ENCODE results near the gene KLHL14.

DNA sequence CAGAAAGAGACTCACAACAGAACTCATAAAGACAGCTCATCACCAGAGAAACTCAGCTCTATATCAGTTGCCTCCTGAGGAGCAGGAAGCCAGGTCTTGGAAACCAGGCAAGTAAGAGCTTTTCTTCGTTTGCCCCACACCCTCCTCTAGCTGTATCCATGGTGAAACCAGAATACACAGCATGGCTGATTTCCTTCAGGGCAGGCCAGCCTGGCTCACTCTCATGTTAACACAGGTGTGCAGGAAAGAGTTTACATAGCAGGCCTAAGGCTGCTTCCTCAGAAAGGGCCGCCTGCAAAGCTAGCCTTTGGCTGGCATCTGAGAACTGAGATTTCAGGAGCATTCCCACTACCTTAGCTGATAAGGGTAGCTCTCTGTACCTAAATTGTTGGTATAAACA, 65.7 kb downstream of the KLHL14 start:
- TF ChIP-seq, protein P1, sequence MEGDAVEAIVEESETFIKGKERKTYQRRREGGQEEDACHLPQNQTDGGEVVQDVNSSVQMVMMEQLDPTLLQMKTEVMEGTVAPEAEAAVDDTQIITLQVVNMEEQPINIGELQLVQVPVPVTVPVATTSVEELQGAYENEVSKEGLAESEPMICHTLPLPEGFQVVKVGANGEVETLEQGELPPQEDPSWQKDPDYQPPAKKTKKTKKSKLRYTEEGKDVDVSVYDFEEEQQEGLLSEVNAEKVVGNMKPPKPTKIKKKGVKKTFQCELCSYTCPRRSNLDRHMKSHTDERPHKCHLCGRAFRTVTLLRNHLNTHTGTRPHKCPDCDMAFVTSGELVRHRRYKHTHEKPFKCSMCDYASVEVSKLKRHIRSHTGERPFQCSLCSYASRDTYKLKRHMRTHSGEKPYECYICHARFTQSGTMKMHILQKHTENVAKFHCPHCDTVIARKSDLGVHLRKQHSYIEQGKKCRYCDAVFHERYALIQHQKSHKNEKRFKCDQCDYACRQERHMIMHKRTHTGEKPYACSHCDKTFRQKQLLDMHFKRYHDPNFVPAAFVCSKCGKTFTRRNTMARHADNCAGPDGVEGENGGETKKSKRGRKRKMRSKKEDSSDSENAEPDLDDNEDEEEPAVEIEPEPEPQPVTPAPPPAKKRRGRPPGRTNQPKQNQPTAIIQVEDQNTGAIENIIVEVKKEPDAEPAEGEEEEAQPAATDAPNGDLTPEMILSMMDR (IDR thresholded peaks at IDR 0.05) = no peak
- TF ChIP-seq POLR2A (IDR thresholded peaks at IDR 0.05) (no peak), EP300 (IDR thresholded peaks at IDR 0.05) (no peak)

Data from ovary (tissue), 3 donors.